T1000 (cell line): Measurements from ENCODE around the gene SMIM14.
"Not testable (repeated sequence)": the region's sequence is repeated elsewhere in the genome, so short reads cannot be mapped to it uniquely, and the experiment has no call there.

Experiments used
- DNase-seq: peaks from one replicate; lab custom pipeline; 2025; ENCODE audit warnings: mixed read lengths; lab: John Stamatoyannopoulos, UW

Gene SMIM14

DNA sequence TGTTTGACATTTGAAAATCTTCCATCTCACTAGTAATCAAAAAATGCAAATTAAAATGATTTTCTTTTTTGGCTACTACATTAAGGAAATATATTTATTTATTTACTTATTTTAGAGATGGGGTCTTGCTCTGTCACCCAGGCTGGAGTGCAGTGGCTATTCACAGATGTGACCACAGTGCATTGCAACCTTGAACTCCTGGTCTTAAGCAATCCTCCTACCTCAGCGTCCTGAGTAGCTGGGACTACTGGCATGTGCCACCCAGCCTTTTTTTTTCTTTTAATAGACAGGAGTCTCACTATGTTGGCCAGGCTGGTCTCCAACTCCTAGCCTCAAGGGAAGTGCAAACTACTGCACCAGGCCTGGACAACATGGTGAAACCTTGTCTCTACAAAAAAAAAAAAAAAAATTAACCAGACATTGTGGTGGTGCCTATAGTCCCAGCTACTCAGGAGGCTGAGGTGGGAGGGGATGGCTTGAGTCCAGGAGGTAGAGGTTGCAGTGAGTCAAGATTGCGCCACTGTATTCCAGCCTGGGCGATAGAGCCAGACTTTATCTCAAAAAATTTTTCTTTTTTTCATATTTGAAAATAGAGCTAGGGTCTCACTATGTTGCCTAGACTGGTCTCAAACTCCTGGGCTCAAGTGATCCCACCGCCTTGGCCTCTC lies 4.4 kb upstream of the SMIM14 start:
- no peak for DNase-seq

DNA sequence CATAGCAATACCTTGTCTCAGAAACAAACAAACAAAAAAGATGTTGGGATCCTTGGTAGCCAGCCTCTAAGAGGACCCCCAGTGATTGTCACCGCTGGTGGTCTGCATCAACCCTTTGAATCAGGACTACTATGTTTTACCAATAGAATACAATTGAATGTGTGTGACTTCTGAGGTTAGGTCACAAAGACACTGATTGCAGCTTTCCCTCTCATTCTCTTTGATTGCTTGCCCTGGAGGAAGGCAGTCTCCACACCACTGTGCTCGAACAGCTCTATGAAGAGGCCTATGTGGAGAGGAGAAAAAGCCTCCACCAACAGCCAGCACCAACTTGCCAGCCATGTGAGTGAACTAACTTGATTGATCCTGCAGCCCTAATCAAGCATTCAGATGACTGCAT lies 2.8 kb upstream of the SMIM14 start:
- no peak for DNase-seq

DNA sequence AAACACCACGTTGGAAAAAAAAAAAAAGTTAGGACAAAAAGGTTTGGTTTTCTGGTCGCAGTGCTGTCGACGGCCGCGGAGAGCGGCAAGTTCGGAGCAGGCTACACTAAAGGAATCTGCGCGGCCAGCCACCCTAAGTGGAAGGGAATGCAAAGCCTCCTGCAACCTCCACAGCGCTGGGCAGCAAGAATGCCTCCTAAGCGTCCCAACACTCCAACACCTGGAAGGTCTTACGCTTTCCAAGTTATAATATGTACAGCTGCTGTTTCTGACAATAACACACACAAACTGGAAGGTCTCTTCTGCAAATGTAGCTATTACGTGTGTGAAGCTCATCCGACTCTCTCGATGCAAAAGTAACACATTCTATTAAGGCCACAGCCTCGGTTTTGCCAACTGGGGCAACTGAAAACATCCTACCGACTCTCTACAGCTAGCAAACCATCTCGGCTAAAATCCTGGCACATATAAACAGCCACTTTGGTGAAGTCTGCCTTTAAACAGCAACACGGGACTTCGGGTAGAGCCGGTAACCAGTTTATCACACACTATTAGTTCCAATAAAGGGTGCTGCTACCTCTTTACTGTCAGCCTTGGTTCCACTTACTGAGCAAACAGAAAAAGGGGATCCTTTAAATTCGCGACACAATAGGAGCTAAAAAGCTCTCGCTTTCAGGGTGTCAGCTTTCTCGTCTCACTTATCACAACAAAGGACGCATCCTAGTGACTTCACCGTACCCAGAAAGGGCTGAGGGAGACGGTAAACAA lies 895 bp downstream of the SMIM14 start:
- peak; percentile 17 for DNase-seq

DNA sequence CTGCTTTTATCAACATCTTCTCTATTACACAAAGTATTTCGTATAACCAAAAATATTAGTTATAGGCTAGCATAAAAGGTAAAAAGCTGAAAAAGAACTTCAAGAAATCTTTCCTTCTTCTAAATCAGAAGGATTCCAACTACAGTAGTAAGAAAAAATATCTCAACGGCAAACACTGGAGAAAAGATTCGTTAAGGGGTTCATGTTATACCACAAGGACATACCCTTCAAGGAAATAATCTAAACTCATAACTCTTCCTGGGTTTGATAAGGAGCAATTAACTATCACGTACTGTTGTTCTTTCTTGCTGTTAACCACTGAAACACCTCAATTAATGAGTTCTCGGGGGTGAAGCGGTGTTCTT lies 1.5 kb downstream of the SMIM14 start:
- no peak for DNase-seq

DNA sequence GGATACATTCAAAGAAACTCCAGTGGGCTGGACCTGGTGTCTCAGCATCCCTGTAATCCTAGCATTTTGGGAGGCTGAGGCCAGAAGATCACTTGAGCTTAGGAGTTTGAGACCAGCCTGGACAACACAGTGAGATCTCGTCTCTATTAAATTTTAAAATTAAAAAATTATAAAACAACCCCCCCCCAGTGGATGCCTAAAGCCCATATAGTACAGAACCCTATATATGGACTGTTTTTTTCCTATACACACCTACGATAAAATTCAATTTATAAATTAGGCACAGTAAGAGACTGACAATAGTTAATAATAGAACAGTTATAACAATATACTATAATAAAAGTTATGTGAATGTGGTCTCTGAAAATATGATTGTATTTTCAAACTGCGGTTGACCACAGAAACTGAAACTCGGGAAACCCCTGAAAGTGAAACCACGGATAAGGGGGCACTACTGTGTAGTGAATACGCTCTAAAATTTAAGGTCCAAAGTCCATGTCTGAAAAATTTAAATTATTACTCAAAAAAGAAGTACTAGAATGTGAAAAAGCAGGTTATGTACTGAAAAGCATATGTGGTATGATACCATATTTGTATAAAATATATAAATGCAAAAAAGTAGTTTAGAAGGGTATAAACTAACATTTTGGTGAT lies 2.0 kb downstream of the SMIM14 start:
- DNase-seq: no peak

DNA sequence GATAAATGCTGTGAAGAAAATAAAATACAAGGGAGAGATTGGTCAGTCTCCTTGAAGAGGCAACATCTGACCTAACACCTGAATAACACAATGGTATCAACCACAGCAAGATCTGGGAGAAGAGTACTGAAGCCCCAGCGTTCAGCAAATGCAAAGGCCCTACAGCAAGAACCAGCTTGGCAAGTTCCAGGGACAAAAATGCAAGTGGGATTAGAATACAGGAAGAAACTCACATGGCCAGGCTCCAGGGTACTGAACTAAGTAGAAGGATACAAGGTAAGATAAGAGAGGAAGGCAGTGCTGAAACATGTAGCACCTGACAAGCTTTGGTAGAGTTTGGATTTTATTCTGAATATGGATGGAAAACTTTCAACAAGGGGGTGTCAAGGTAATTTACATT lies 3.6 kb downstream of the SMIM14 start:
- DNase-seq: no peak

DNA sequence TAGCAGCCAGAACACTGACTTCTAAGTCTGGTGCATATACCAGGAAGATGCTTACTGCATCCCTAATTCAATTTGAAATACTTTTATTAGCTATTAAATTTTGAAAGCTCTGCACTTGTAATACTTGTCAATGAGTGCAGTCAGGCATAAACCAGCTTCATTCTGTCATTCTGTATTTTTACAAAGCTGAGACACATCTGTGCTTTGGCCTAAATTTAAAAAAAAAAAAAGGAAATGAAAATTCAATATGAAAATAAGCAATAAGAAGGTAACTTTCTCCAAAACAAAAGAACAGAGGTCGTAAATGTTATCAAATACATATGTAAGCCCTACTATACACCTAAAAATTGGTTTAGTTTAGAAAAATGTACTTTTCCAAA lies 7.0 kb downstream of the SMIM14 start:
- DNase-seq: no peak

DNA sequence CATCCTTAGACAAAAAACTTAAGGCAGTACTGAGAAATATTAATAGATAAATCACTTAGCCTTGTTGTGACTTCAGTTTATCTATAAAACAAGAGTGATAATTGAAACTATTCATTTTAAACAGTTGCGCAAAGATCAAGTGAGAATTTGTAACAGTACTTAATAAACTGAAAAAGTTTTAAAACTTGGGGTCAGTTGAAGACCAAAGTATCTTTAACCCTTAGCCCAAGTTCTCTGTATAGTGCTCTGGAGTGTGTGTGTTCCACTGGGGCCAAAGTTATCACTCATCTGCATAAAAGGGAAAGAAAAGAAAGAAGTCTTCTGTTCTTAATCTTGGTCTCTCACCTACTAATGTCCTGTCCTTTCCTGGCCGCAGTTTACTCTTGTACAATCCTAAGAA lies 11.3 kb downstream of the SMIM14 start:
- DNase-seq: no peak

DNA sequence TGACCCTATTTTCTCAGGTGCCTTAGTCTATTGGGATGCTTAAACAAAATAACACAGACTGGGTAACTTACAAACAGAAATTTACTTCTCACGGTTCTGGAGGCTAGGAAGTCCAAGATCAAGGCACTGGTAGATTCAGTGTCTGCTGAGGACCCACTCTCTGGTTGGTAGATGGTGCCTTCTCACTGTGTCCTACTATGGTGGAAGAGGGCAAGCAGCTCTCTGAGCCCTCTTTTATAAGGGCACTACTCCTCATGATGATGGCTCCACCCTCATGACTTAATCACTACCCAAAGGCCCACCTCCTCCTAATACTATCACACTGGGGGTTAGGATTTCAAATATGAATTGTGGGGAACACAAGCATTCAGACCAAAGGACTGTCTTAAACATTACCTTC lies 11.8 kb downstream of the SMIM14 start:
- DNase-seq: no peak

DNA sequence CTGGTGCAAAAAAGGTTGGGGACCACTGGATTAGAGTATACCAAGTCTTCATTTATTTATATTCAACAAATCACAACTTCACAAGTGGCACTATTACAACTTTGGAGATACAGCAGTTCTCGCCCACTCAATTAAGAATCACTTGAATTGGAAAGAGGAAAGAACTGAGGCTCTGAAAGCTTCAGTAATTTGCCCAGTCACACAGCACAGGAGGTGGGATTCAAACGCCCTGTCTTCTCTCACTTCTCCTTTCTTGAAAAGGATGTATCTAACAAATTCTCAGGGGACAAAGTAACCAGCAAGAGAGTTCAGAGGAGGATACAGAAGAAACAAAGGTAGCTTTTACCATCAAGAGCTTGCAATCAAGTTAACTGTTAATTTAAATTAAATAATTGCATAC lies 12.4 kb downstream of the SMIM14 start:
- no peak for DNase-seq

DNA sequence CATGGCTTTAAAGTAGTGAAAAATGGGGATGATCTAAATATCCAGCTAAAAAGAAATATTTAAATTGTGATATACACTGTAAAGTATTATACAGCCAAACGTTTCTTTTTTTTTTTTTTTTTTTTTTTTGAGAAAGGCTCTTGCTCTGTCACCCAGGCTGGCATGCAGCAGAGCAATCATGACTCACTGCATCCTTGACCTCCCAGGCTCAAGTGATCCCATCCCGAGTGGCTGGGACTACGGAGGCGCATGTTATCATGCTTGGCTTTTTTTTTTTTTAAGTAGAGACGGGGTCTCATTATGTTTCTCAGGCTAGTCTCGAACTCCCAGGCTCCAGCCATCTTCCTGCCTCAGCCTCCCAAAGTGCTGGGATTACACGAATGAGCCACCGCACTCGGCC lies 17.1 kb downstream of the SMIM14 start:
- DNase-seq: peak; percentile 73

DNA sequence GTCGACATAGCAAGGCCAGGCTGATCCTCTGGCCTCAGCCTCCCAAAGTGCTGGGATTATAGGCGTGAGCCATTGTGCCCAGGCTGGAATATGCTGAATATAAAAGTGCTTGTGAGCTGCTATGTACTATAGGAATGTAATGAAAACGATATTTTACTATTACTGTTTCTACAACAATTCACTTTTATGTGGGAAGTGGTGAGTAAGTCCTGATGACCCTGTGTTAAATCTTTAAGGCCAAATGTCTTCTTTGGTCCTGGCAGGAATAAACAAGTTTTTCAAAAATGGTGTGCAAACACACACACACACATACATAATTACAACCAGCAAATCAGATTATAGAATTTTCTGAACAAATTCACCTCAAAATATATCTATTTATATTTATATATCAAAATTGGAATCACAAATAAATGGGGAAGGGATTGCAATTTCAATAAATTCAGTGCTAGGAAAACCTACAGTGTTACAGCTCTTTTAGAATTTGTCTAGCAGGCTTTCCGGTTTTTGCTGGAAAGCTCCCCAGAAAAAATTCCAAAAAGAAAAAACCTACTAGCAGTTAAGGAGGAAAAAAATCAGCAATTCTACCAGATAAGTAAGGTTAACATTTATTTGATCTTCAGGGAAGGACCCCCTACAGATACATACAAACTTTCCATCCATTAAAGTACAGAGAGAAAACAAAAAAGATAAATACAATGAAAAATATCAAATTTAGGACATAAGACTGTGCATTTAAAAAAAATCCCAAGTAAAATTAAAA lies 17.9 kb downstream of the SMIM14 start:
- no peak for DNase-seq

DNA sequence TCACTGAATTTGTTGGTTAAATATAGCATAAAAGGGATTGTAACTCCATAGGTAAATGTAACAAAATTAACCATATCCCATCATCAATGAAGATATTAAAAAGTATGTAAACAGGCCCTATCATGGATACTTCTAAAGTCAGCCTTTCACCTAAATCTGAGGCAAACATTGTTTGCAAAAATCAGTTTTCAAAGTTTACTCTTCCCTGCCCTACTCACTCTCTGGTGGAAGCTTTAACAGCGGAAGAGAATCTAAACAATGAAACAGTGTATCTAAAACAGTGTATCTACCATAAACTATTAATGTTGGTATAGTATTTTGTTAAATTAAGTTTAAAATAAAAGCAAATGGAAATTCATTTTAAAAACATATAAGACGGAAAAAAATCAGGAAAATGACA lies 21.1 kb downstream of the SMIM14 start:
- DNase-seq: no peak

DNA sequence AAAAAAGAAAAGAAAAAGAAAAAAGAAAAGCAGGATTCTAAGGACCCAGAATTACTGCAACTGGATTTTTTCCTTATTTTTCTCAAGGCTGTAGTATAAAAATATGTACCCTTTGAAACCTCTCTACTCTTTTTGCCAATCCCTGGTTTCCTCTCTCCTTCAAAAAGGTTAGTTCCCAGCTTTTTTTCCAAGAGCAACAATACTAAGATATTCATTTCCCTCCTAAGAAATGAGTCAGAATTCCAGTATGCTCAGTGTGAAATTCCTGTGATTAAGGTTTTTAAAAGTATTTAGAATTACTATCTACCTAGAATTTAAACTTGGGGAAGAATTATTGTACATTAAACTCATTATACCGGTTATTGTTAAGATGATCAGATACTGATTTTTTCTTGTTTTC lies 22.0 kb downstream of the SMIM14 start:
- DNase-seq: no peak

DNA sequence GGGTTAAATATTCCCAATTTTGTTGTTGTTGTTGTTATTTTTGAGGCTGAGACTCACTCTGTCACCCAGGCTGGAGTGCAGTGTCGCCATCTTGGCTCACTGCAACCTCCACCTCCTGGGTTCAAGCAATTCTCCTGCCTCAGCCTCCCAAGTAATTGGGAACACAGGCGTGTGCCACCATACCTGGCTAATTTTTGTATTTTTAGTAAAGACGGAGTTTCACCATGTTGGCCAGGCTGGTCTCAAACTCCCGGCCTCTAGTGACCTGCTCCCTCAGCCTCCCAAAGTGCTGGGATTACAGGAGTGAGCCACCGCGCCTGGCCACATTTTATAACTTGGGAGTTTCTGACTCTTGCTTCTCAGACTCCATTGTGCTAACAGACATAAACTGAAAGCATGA lies 22.6 kb downstream of the SMIM14 start:
- not testable (repeated sequence) for DNase-seq

DNA sequence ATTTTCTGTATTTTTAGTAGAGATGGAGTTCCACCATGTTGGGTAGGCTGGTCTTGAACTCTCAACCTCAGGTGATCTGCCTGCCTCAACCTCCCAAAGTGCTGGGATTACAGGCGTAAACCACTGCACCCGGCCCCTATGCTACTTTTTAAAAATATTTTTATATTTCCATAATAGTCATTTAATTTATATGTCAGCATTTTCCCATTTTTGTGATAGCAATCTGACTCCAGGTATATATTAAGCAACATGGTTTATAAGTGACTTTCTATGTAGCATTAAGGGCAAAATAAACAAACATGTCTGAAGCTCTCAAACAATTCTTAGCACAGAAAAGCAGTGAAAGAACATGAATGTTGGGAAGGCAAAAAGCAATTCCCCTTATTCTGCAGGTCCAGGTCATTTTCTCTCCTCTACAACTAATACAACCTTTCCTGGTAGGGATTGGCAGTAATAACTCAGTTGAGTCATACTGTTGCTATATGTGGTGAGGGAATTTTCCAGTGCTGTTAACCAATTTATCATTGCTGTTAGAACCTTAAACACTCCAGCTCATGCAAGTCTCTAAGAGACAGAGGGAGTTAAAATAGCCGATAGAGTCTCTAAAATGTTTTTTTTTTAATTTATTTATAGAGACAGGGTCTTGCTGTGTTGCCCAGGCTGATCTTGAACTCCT lies 24.0 kb downstream of the SMIM14 start:
- DNase-seq: no peak

DNA sequence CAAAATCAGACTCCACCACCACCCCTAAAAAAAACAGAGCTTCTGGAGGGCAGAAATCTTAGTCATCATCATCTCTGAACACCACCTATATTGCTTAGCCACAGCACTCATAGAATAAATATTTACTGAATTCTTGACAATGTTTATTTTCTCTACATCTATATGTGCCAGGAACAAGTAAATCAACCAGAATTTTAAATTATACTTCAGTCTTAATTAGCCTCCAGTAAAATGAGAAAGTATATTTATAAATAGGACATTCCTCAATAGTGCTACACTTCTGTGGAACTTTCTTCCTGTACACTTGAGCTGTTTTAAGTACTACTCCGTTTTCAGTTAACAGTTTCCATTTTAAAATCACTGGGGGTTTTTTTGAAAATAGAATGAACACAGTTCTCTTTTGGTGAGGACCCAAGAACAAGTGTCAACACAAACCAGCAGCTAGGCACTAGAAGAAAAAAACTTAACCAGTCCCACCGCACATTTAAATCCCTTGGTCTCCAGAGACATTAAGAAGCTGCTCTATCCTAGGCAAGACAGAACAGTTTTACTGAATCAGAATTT lies 25.5 kb downstream of the SMIM14 start:
- DNase-seq: no peak

DNA sequence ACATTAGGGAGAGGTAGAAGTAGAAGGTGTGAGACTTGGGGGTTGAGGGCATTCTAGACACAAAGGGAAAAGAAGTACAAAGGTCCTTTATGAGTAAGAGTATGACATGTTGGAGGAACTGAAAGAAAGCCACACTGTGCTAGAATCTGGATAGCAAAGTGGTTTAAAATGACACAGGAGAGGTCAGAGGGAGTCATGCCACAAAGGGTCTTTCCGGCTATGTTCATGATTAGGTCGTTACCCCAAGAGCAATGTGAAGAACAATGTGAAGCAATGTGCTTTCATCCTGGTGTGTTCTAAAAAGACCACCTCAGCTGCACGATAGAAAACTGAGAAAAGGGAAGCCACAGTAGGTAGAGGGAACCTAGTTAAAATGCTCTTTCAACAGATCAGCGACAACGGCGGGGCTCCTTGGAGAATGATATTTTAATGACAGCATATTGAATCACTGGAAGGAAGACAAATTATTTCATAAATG lies 29.2 kb downstream of the SMIM14 start:
- DNase-seq: no peak

DNA sequence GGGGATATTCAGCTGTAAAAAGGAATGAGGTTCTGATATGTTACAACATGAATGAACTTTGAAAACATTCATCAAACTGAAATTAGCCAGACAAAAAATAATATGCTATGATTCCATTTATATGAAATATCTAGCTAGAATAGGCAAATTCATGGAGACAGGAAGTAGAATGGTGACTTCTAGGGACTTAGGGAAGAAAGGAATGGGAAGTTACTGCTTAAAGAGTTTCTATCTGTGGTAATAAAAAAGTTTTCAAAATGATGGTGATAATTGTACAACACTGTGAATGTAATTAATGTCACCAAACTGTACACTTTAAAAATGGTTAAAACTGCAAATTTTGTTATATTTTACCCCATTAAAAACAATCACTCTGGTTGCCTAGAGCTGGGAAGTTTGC lies 30.2 kb downstream of the SMIM14 start:
- no peak for DNase-seq

DNA sequence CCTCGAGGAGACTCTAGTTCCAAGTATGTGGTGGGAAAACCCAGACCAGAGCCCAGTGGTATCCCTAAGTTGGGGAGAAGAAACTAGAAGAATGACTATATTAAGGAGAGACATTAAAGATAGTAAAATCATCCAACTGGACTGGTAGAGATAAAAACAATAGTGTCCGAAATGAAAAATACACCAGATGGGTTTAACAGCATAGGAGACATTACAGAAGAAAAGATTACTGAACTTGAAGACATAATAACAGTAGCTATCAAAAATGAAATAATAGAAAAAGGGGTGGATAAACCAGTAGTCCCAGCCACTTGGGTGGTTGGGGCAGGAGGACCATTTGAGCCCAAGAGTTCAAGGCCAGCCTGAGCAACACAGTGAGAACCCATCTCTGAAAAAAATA lies 31.9 kb downstream of the SMIM14 start:
- no peak for DNase-seq

DNA sequence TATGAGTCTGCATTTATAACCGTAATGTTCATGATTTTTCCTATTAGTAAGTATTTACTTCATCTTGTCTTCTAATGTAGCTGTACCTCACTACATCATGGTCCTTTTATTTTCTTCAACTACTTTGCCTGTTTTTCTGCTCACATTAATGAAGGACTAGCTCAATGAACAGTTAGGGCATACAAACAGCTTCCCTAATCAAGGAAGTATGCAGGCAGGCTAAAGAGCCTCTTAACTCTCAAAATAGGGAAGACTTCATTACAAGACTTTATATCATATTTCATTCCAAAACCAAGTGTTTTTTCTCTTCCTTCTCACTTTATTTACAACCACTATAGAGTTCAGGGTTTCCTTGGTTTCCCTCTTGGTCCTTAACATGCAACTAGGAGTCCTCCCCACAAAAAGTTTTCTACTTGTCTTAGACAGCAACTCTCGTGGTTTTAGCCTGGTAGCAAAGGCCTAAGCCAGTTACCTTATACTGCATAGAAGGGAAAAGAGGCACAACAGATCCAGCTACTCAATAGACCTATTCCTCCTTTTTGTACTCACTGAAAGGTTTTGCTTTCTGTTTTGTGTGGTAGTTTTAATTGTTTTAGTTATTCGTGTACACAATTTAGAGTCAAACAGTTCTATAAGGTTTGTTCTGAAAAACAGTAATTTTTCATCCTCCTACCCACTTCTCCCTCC lies 40.8 kb downstream of the SMIM14 start:
- no peak for DNase-seq
